NCI-H69 (cell line): ENCODE data around the gene FGF8.

Experiments used
- DNase-seq: peaks from one replicate; lab custom pipeline; 2025; lab: John Stamatoyannopoulos, UW

FGF8 gene

DNA sequence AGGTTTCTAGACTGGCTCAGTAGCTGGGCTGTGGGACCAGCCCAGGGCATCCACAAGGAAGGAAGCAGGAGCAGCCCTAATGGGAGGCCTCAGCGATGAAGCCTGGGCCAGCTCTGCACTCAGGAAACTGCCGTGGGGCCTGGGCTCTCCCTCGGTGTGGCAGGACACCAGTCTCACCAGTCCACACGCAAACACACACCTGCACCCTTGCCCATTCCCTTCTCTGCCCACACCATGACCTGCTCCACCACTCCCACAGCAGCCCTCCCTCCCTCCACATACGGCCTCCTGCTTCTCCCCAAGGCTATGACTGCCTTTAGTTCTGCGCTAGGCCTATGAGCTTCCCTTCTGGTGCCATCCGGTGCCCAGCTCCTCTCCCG lies 7.1 kb downstream of the FGF8 start:
- no peak for DNase-seq

DNA sequence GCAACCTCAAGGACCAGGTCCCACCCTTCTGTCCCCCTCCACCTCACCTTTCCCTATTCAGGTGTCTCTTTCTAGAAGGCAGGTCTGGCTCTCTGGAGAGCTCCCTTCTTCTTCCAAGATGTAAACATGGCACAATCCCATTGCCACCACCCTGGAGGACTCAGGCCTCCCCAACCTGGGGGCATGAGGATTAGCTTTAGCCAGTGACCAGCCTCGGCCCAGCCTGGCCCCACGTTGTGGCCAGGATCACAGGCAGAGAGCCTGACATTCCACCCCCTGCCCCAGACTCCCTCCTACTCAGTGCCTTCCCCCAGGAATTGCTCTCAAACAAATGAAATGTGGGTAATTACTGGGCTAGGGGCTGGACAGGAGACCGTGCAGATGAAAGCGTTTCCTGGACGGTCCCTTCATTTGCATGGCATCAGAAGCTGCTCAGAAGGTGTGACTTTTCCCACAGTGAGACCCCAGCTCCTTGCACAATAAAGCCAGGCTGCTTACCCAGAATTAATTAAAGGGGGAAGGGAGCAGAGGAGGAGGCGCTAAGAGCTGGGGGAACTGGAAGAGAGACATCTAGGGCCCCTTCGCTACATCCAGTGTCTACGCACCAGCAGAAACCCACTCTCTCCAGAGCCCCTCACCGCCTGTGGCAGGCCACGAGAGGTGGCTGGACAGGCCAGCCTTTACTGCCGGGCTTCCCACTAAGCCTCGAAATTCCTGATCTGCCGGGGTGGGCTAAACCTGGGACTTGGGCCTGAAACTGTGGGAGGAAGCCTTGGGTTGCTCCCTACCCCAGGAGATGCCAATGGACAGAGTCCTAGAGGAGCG lies 7.7 kb downstream of the FGF8 start:
- DNase-seq, result no peak

DNA sequence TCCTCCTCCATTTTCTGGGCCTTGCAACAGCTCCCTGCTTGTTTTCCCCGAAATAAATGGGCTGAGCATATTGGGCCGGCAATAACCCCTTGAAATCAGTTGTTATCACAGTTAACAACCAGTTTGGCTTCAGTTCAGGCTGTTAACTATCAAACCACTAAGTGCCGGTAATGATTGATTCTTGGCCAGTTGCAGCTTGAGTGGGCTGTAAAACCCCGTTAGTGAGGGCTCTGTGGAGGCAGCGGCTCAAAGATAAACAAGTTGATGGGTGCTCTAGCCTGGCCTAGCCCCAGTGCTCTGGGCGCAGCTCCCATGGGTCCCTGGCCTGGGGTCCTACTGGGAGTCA lies 8.3 kb downstream of the FGF8 start:
- DNase-seq, result no peak

DNA sequence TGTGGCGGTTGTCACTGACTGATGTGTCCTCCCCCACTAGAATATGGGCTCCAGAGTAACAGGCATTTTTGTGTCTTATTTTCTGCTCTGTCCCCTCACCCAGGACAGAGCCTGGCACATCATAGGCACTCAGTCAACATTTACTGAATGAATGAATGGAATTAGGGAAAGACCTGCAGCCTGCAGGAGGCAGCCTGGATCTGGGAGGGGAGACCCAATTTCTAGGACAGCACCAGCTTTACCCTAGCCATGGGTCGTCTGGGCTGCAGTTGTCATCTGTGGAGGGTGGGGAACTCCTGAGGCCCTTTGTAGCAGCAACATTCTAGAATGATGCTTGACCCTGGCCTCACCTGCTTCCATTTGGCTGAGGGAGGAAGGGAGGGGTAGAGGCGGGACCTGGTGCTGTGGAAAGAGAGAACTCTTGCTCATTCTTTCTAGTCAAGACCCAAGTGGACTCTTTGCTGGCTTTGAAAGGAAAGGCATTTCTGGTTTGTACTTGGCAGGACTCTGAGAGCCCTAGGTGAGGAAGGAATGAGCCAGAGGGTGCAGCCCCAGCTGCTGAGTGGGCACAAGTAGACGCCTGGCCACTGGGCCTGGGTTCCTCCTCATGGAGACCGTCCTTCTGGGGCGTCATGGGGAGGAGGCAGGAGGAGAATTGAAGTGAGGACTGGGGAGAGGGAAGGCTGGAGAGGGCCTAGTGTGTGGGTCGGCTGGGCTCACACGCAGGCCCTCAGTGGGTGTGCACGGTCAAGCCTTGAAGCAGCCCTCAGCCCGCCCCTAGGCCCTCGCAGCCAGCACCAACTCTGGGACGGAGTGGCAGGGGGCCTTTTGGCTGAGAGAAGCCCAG lies 8.9 kb downstream of the FGF8 start:
- no peak for DNase-seq

DNA sequence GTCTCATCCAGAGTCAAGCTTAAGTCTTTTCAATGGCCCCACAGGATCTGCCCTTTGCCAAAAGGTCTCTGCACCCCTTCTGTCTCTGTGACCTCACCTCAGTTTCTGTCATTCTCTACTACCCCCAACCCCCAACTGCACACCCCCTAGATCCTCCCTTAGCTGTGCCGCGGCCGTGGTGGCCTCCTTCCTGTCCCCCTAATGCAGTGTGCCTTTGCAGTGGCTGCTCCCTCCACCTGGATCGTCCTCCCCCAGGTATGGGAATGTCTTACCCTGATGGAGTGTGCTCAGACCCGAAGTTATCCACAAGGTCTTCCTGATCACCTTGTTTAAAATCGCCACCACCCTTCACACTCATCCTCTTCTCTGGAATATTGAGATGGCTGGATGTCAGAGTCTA lies 9.6 kb downstream of the FGF8 start:
- no peak for DNase-seq

DNA sequence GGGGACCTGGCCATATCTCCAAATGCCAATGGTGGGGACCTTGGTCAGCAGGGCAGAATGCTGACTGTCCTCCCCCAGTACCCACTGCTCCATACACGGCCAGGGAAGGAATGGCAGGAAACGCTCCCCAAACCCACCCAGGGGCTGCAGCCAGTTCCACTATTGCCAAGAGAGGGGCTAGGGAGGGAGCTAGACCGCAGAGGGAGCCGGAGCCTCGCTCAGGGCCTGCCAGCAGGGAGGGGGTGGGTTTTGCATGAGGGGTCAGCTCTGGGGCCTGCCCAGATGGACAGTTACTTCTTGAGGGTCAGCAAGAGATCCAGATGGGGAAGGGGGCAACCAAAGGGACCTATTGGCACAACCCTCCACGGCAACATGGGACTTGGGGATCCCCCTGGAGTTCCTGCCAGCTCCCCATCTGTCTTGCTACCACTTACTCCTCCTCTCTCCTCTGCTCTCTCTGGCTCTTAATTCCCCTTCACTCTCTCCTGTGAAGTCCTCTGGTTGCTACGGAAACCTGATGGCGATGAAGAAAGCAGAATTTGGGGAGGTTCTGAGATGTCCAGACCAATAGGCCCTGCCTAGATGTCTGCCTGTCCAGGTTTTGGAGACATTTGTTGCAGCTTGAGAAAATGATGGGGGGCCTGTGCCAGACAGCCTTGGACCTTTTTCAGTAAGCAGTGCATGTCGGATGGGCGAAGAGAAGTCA lies 12.6 kb downstream of the FGF8 start:
- no peak for DNase-seq

DNA sequence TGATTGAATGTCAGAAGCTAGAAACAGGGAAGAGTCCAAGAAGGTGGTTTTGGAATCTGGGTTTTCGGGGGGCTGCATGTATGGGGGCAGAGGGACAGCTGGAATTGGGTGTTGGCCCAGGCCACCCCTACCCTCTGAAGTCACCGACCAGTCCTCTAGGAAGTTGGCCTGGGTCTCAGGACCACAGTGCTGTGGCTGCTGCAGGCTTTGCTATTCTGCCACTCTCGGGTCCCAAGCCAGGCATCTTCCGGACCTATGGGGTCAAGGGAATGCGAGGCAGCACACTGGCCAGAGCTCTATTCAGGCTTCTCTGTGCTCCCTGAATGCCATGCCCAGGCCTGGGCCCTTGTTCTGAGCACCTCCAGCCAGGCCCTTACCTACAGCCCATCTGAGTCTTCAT lies 13.2 kb downstream of the FGF8 start:
- DNase-seq, result no peak

DNA sequence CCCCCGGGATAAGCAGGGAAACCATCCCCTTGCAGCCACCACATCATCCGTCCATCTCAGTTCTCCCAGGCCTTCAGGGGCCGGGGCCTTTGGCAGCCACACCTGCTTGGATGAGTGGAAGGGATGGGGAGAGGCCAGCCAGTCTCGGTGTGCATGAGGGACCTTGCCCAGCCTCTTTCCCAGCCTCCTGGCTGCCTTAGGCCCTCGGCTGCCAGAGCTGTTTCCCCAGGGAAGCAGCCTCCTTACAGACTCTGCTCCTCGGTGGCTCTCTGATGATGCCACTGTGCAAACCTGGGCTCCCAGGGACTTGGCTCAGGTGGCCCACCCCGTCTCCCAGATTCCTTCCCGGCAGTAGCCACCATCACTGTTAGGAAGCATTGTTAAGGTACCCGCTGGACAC lies 14.7 kb downstream of the FGF8 start:
- DNase-seq, result no peak

DNA sequence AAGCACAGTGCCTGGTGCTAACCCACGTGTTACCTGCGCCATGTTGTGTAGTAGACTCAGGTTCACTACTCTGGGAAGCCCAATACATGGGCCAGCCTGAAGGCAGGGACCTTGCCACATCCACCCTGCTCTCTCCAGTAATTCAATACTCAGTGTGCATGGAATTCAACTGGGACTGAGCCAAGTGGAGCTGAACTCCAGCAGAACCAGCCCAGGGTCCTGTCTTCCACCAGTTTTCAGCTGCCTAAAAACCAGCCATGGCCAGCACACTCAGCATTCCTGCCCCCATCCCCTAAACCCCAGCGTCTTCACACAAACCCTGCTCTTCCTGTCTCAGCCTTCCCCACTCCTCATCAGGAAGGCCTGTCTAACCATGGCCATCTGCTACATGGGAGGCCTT lies 15.4 kb downstream of the FGF8 start:
- no peak for DNase-seq

DNA sequence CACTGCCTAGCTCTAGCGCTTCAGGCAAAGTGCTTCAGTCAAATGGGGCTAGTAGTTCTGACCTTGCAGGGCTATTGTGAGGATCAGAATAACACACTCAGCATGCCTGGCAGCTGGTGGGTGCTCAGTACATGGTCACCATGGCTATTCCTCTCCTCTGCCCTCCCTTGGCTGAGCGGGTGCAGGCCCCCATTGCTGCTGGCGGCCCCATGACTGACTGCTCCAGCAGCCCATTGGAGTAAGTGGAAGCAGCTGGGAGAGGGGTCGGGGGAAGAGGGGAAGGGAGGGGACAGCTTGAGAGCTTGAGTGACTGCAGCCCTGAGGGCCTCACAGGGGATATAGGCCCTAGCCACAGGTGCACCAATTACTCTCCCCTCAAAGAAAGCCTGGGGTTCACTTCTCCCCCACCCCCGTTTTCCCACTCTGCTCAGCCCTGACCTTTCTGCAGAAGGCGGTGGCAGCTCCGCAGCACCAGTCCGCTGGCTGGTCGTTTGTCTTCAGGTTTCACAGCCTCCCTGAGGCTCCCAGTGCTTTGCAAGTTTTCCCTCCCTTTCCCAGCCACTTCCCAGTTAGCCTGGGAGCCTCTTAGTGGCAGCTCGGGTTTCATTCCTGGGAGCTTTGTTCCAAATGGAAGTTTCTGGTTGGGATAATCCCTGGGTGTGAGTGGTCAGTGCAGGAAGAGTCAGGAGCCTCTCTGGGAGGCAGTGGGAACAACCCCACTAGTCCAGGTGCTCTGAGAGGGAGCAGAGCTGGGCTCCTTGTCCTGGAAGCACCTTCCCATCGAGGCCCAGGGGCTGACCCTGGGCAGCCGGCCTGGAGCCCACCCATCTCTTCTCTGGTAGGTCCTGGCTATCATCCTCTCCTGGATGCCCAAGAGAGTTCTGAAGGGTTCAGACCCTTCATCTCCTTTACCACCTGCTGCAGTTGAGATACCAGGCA lies 16.3 kb downstream of the FGF8 start:
- peak; percentile 39 for DNase-seq

DNA sequence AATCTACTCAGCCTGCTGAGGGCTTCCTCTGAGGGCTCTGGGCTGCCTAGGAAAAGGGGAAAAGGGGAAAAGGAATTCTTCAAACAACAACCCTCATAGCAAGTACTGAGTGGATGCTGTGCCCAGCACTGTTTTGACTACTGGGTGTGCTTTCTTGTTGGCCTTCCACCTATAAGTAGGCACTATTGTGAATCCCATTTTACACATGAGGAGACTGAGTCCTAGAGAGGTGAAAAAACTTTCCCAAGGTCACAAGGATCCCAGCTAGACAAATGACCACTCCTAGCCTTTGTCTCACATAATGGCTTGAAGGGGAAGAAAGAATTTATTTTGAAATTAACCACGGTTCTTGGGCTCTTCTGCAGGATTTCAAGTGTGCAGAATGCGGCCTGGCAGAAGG lies 17.1 kb downstream of the FGF8 start:
- DNase-seq, result no peak

DNA sequence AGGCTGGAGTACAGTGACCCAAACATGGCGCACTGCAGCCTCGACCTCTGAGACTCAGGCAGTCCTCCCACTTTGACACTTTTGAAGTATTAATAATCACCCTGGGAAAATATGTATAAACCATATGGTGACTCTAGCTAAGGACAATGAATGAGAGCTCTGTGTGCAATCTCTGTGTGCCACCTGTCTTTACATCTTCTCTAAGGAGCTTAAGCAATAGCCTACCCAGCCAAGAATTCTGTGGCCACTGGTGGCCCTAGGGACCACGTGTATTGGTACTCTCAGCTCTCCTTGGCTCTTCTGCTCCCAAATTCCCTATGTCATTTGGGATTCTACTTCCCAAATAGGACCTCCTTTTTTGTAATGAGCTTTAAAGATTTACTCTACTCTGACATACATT lies 23.7 kb downstream of the FGF8 start:
- no peak for DNase-seq

DNA sequence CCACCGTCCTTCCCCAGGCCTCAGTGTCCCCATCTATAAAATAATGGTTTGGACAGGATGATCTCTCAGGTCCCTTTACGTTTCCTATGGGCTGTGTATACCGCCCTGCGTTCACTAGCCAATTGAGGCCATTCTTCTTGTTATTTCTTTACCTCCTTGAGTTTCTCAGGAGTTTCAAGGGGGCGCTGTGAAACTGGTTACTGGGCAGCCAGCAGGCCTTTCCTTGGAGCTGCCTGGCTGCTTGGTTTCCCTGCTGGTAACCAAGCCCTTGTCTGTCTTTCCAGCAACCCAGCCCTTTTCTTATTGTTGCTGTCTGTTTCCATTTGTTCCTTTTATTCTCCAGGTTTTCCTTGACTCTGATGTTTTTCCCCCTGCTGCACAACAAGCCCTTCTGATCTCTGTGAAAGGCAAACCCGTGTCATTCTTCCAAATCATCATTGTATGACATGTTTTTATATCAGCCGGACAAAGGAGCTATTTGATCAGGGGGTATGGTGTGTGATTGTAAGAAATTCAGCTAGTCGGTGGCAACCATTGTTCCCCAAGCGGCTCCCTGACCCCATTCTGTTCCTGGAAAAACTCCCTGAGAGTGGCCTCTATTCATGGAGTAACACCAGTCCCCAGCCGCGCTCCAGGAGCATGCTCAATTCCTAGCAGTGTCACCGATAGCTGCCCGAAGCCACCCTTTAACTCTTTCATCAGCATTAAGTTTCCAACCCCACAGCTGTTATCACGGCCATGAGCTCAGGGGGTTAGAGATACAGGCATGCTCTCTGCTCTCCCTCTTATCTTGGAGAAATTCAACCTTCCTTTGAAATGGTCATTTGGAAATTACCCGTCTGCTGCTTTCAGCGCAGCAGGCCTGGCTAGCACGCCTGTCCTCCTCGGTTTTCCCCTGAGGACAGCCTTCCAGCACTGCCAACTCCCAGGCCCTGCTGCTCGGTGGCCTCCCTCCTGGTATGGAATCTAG lies 26.6 kb downstream of the FGF8 start:
- peak; percentile 7 for DNase-seq

DNA sequence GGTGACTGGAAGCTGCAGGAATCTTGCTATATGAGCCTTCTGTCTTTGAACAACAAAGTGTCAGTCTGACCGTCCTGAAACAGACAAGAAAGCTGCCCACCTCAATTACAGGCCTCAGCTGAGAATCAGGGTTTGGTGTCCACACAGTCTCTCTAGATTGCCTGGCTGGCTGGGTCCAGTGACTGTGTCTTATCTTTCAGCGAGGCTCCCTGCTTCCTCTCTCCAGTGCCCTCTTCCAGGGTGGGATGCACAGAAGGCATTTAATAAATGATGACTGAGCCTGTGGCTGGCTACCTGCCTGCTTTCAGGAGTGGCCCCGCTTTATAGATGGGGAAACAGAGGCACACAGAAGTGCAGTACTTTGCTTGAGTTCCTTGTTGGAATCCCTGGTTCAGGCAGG lies 27.4 kb downstream of the FGF8 start:
- DNase-seq, result no peak

DNA sequence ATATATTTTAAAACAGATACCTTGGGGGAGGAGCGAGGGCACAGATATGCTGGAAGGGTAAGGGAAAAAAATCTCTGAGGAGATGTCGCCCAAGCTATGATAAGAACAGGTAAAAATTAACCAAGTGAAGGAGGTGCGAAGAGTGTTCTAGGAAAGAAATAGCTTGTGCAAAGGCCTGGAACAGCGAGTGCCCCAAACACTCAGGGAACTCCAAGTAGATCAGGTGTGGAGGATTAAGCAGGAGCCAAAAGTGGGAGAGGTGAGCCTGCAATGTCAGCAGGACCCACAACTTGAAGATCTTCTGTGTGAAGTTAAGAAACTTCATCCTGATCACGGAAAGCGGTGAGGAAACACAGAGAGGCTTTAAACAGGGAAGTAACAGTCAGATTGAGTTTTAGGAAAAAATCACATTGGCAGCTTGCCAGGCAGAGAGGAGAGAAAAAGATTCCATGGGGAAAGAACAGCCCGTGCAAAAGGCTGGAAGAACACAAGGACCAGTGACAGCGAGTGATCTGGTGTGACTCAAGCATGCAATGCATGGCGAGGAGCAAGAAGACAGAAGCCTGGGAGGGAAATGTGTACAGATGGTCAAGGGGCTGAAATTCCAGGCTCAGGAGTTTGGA lies 30.7 kb downstream of the FGF8 start:
- no peak for DNase-seq

DNA sequence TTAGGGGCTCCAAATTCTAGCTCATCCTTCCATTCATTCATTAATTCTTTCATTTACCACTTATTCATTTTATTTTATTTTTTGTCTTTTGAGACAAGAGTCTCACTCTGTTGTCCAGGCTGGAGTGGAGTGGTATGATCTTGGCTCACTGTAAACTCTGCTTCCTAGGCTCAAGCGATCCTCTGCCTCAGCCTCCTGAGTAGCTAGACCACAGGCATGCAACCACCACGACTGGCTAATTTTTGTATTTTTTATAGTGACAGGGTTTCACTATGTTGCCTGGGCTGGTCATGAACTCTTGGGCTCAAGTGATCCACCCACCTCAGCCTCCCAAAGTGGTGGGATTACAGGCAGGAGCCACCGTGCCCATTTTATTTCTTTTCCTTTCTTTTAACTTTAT lies 31.6 kb downstream of the FGF8 start:
- no peak for DNase-seq

DNA sequence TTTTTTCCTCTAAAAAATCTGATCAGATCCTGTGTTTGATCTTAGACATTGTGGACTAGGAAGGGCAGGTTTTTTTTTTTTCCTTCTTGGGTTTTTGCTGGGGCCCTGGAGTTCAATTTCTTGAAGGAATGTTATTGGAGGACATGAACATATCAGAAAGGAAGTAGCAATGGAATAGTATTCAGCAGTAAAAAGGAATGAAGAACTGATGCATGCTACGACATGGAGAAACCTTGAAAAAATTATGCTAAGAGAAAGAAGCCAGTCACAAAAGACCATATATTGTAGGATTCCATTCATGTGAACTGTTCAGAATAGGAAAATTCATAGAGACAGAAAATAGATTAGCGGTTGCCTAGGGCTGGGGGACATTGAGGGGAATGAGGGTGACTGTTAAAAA lies 34.0 kb downstream of the FGF8 start:
- DNase-seq, result no peak

DNA sequence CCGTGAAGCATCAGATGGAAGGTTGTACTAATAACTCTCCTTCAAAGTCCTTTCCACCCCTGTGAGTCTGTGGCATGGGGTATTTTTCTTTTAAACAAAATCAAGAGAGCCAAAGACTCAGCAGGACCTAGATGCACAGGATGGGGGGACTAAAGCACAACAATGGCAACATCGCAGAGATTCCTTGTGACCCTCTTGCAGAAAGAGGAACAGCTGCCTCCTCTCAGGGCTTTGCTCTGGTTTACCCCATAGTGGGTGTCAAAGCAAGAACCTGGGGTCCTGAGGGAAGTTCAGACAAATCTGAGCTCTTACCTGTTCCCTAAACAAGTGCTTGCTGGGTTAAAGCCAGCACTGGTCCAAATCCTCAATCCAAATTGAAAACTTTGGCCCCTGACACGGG lies 39.2 kb downstream of the FGF8 start:
- no peak for DNase-seq

DNA sequence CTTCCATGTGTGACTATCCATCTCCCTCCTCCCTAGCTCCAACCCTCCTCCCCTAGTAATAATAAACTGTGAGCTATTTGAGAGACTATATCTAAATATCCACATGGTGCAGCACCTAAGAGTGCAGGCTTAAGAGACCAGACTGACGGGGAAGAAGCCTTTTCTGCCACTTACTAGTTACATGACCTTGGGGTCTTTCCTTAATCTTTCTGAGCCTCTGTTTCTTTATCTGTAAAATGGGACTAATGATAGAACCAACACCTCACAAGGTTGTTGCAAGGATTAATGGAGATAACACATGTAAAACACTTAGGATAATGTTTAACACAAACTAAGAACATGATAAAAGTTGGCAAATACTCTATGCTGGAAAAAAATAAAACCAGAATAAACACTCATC lies 43.8 kb downstream of the FGF8 start:
- DNase-seq, result no peak

DNA sequence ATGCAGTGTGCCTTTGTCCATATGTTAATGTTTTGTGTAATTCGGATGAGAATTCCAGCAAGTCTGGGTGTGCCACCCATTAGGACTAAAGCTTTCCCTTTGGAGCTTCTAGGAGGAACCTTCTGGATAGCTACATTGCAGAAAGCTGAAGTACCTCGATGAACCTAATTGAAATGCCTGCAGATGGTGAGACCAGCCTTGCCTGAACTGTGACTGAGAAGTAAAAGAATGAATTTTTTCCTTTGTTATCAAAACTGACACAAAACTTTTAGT lies 49.9 kb downstream of the FGF8 start:
- peak; percentile 17 for DNase-seq
